Upper lobe of left lung (tissue), 4 donors: ENCODE results near the gene IKZF2.

ENCODE experiments used
- CTCF ChIP-seq, 6 experiments: fragments of 450-650 bp in 4 of 6; fragments of 200-600 bp in 2 of 6; sonication (generic) in 2 of 6; IDR thresholded peaks; one replicate each; pipeline ENCODE4 v1.5.1; 2016 to 2019; ENCODE audit warnings: antibody characterized with exemption in 6 of 6
- EP300 ChIP-seq, 4 donors: sonication (generic); formaldehyde crosslinking; IDR thresholded peaks; one replicate each; pipeline ENCODE4 v1.5.1; 2017; ENCODE audit warnings: antibody characterized with exemption in 4 of 4, control low read depth in 2 of 4
- POLR2A ChIP-seq, 4 donors: fragments of 450-650 bp; IDR thresholded peaks; one replicate each; pipeline ENCODE4 v1.5.1; 2016 to 2017; ENCODE audit warnings: antibody characterized with exemption in 4 of 4, mild to moderate bottlenecking in 2 of 4

- no peak for TF ChIP-seq CTCF (IDR thresholded peaks at IDR 0.05)
- TF ChIP-seq POLR2A (IDR thresholded peaks at IDR 0.05): no peak
- no peak for TF ChIP-seq EP300 (IDR thresholded peaks at IDR 0.05)
These were observed 135.8 kb downstream of the IKZF2 start for GRCh38 chr2:213015387-213016165.
